ENCODE data around the gene TENM3. TPM values are rescaled to one million over a fixed set of nuclear protein-coding genes. Genes with fewer than 3 reads are reported as not detected.

The TENM3 gene
- total and polyA plus RNA-seq, 2 of the 8 experiments (the other 6 are each of a cell fraction or from before 2014, with no cell fraction given), result 36.9 to 69.3 TPM

GRCh38 chr4:182640932-182641331 is 397.7 kb downstream of the TENM3 start:
- H2BK20ac ChIP-seq (ENCODE audit: low read length), result no peak overlapping the region
- no peak overlapping the region for H3K27ac ChIP-seq (ENCODE audit: low read depth, low read length)
- H2AK5ac ChIP-seq (ENCODE audit: low read depth, low read length), result no peak overlapping the region
- H3K23ac ChIP-seq (ENCODE audit: insufficient read length), result no peak overlapping the region
- H4K5ac ChIP-seq (ENCODE audit: insufficient read length, low read depth, low read length), result no peak overlapping the region
- peaks cover 0 to 4% of the 10 kb centered on the region in 2 experiments; a peak in 1 of 4 replicates for H3K9me3 ChIP-seq (ENCODE audit: insufficient read depth in 2 of 2, low read depth in 1 of 2, low read length in 1 of 2)
- no peak overlapping the region for H4K8ac ChIP-seq (ENCODE audit: extremely low read depth, insufficient read depth, low read length)
- H2AFZ ChIP-seq (ENCODE audit: low read length), result no peak overlapping the region
- H4K91ac ChIP-seq (replicated peaks; ENCODE audit: insufficient read length, low read length), result no peak overlapping the region
- H3K79me2 ChIP-seq (ENCODE audit: control insufficient read depth in 1 of 2, insufficient read depth in 2 of 2, low read length in 2 of 2), result no peaks in the 10 kb centered on the region
- no peak overlapping the region for H2BK120ac ChIP-seq (replicated peaks; ENCODE audit: low read depth, low read length)
- no peak overlapping the region for H3K18ac ChIP-seq (ENCODE audit: extremely low read depth, low read length)
- H3K36me3 ChIP-seq (ENCODE audit: control insufficient read depth in 2 of 4, insufficient read depth in 4 of 4, low read length in 3 of 4), result peaks cover 0 to 5% (median 0%) of the 10 kb centered on the region in 4 experiments; a peak in 1 of 8 replicates
- H3K27me3 ChIP-seq (replicated peaks in 1 of 4; ENCODE audit: control insufficient read depth in 3 of 4, extremely low read depth in 1 of 4, insufficient read depth in 3 of 4, low read length in 3 of 4), result no peaks in the 10 kb centered on the region
- H3K4me1 ChIP-seq (replicated peaks in 1 of 4; ENCODE audit: control insufficient read depth in 3 of 4, insufficient read depth in 4 of 4, low read length in 3 of 4), result no peaks in the 10 kb centered on the region
- no peak overlapping the region for H3K56ac ChIP-seq (replicated peaks; ENCODE audit: insufficient read length, low read depth, low read length)
- 92% methylated on average over 8 of the region's 8 CpGs; no CpG with 5 or more reads in 1 of the 2 experiments for WGBS, 2 experiments (ENCODE audit: extremely low coverage in 1 of 2, insufficient coverage in 1 of 2, insufficient read length in 1 of 2, insufficient replicate concordance in 2 of 2, low coverage in 1 of 2, low lambda C conversion rate in 2 of 2, missing lambda C conversion rate in 1 of 2)
- no peak overlapping the region for H3K9ac ChIP-seq (replicated peaks in 1 of 4; ENCODE audit: extremely low read depth in 1 of 4, low read depth in 3 of 4, low read length in 3 of 4)
- H2BK5ac ChIP-seq (ENCODE audit: low read depth, low read length), result no peak overlapping the region
- ChIA-PET POLR2A (ENCODE audit: partially characterized antibody) (interaction anchor here (0.6 kb wide), 1 partner anchor 67 kb away, joined by 3 read pairs; no protein-coding TSS in a partner anchor), CTCF (ENCODE audit: partially characterized antibody) (interaction anchor here (0.8 to 2.4 kb wide), 3 partner anchors 17 to 65 kb away, joined by 3 to 11 read pairs (median 3); no protein-coding TSS in a partner anchor)
- no peaks in the 10 kb centered on the region; the same call in 1 of the 2 replicates for H3K79me1 ChIP-seq (ENCODE audit: low read depth, low read length)
- H3K14ac ChIP-seq (ENCODE audit: insufficient read length), result no peak overlapping the region
- no peak overlapping the region for H3K4me3 ChIP-seq (ENCODE audit: extremely low read depth in 1 of 4, insufficient read depth in 2 of 4, low read depth in 3 of 4, low read length in 4 of 4)
- H3K23me2 ChIP-seq (ENCODE audit: low read depth, low read length), result no peaks in the 10 kb centered on the region
- H2BK12ac ChIP-seq (ENCODE audit: low read depth, low read length), result no peak overlapping the region
- no peak overlapping the region for H2BK15ac ChIP-seq (ENCODE audit: low read length)
- H4K20me1 ChIP-seq (replicated peaks in 1 of 2; ENCODE audit: control insufficient read depth in 1 of 2, insufficient read depth in 2 of 2, low read length in 2 of 2), result no peaks in the 10 kb centered on the region
- no peak for DNase-seq (ENCODE audit: low read depth in 1 of 2, low spot score in 2 of 2)
- H3K4ac ChIP-seq (replicated peaks; ENCODE audit: insufficient read length, low read depth, low read length), result no peak overlapping the region
- no peak for FAIRE-seq
- H3K4me2 ChIP-seq (ENCODE audit: insufficient read depth in 1 of 2, low read depth in 2 of 2, low read length in 2 of 2), result no peak overlapping the region
- TF ChIP-seq RFX5 (IDR thresholded peaks at IDR 0.05; ENCODE audit: borderline replicate concordance, low read depth, low read length) (no peak), TEAD4 (IDR thresholded peaks at IDR 0.05; ENCODE audit: low read depth, low read length) (no peak), JUN (IDR thresholded peaks at IDR 0.05; ENCODE audit: low read depth, low read length) (no peak), JUND (IDR thresholded peaks at IDR 0.05; ENCODE audit: low read length) (no peak), CBX8 (IDR thresholded peaks at IDR 0.05; ENCODE audit: borderline replicate concordance, low read depth, low read length) (no peak), KDM4A (IDR thresholded peaks at IDR 0.05; ENCODE audit: low read depth, low read length, severe bottlenecking) (no peak), POU5F1 (IDR thresholded peaks at IDR 0.05; ENCODE audit: low read depth, low read length) (no peak), HDAC2 (IDR thresholded peaks at IDR 0.05; ENCODE audit: borderline replicate concordance in 1 of 2, low read depth in 2 of 2, low read length in 2 of 2) (no peak), CTBP2 (IDR thresholded peaks at IDR 0.05; ENCODE audit: borderline replicate concordance, insufficient read depth, insufficient read length, low read length) (no peak), GABPA (IDR thresholded peaks at IDR 0.05; ENCODE audit: borderline replicate concordance, insufficient read depth, low read length) (no peak), KDM1A (IDR thresholded peaks at IDR 0.05; ENCODE audit: borderline replicate concordance, low read length) (no peak)
- TF ChIP-seq, protein P1, sequence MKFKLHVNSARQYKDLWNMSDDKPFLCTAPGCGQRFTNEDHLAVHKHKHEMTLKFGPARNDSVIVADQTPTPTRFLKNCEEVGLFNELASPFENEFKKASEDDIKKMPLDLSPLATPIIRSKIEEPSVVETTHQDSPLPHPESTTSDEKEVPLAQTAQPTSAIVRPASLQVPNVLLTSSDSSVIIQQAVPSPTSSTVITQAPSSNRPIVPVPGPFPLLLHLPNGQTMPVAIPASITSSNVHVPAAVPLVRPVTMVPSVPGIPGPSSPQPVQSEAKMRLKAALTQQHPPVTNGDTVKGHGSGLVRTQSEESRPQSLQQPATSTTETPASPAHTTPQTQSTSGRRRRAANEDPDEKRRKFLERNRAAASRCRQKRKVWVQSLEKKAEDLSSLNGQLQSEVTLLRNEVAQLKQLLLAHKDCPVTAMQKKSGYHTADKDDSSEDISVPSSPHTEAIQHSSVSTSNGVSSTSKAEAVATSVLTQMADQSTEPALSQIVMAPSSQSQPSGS (IDR thresholded peaks at IDR 0.05; ENCODE audit: low read length), result no peak
